Neural progenitor cell (in vitro differentiated cells): ENCODE measurements around the gene INPP4B.

ENCODE experiments used
- CTCF ChIP-seq: fragments of 200-600 bp; sonication (generic); IDR thresholded peaks from 2 replicates; pipeline ENCODE4 v1.5.1; 2017; ENCODE audit warnings: antibody characterized with exemption, mild to moderate bottlenecking
- EZH2 ChIP-seq: fragments of 200-600 bp; sonication (generic); IDR thresholded peaks from 2 replicates; pipeline ENCODE4 v1.6.1; 2017; ENCODE audit warnings: antibody characterized with exemption, mild to moderate bottlenecking, moderate library complexity
- EZH2phosphoT487 ChIP-seq: fragments of 200-600 bp; sonication (generic); IDR thresholded peaks from 2 replicates; pipeline ENCODE4 v1.6.1; 2017; ENCODE audit warnings: antibody characterized with exemption

- TF ChIP-seq CTCF (no peak), EZH2 (no peak), EZH2phosphoT487 (no peak)
Measured at GRCh38 chr4:142565771-142566170, 280.3 kb downstream of the INPP4B start.
